ENCODE measurements around the gene PHETA2.

DNA sequence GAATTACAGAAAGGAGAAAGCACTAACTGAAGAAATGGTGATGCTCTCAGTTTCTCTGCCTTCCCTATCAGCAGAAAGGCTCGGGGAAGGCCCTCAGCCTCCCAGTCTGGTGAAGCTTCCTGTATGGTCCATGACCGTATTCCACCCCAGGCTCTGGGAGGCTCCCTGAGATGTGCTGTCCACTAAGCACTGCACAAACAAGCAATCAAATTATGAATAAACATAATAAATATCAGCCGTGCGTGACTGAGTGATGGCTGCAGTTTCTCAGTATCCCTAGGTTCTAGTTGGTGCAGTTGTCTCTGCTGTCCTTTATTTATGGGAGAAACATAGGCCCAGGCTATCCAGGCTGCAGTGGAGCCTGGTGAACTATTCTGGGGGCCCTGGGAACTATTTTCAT is 9.1 kb downstream of the PHETA2 start:
- TF ChIP-seq BHLHE40 (IDR thresholded peaks at IDR 0.05; ENCODE audit: low read depth, low read length) (no peak), CHD1 (IDR thresholded peaks at IDR 0.05; ENCODE audit: low read depth, low read length) (no peak), POLR2A (IDR thresholded peaks at IDR 0.05; ENCODE audit: low read depth, low read length) (no peak), CEBPB (IDR thresholded peaks at IDR 0.05; ENCODE audit: low read depth, low read length) (no peak), RCOR1 (IDR thresholded peaks at IDR 0.05; ENCODE audit: insufficient replicate concordance, low read length) (no peak), MAZ (IDR thresholded peaks at IDR 0.05; ENCODE audit: borderline replicate concordance, low read depth, low read length) (no peak), RFX5 (IDR thresholded peaks at IDR 0.05; ENCODE audit: low read depth, low read length) (no peak), SMC3 (IDR thresholded peaks at IDR 0.05; ENCODE audit: low read depth, low read length) (no peak), RAD21 (IDR thresholded peaks at IDR 0.05; ENCODE audit: low read length) (no peak), FOS (IDR thresholded peaks at IDR 0.05; ENCODE audit: low read depth, low read length) (no peak), MAFK (IDR thresholded peaks at IDR 0.05; ENCODE audit: low read depth, low read length) (no peak)
- TF ChIP-seq, protein P1, sequence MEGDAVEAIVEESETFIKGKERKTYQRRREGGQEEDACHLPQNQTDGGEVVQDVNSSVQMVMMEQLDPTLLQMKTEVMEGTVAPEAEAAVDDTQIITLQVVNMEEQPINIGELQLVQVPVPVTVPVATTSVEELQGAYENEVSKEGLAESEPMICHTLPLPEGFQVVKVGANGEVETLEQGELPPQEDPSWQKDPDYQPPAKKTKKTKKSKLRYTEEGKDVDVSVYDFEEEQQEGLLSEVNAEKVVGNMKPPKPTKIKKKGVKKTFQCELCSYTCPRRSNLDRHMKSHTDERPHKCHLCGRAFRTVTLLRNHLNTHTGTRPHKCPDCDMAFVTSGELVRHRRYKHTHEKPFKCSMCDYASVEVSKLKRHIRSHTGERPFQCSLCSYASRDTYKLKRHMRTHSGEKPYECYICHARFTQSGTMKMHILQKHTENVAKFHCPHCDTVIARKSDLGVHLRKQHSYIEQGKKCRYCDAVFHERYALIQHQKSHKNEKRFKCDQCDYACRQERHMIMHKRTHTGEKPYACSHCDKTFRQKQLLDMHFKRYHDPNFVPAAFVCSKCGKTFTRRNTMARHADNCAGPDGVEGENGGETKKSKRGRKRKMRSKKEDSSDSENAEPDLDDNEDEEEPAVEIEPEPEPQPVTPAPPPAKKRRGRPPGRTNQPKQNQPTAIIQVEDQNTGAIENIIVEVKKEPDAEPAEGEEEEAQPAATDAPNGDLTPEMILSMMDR (conservative IDR thresholded peaks at IDR 0.05; ENCODE audit: low read depth, low read length) = no peak
- TF ChIP-seq, protein P2, sequence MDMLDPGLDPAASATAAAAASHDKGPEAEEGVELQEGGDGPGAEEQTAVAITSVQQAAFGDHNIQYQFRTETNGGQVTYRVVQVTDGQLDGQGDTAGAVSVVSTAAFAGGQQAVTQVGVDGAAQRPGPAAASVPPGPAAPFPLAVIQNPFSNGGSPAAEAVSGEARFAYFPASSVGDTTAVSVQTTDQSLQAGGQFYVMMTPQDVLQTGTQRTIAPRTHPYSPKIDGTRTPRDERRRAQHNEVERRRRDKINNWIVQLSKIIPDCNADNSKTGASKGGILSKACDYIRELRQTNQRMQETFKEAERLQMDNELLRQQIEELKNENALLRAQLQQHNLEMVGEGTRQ (IDR thresholded peaks at IDR 0.05; ENCODE audit: low read depth, low read length) = no peak
- TF ChIP-seq, protein P3, sequence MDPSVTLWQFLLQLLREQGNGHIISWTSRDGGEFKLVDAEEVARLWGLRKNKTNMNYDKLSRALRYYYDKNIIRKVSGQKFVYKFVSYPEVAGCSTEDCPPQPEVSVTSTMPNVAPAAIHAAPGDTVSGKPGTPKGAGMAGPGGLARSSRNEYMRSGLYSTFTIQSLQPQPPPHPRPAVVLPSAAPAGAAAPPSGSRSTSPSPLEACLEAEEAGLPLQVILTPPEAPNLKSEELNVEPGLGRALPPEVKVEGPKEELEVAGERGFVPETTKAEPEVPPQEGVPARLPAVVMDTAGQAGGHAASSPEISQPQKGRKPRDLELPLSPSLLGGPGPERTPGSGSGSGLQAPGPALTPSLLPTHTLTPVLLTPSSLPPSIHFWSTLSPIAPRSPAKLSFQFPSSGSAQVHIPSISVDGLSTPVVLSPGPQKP (IDR thresholded peaks at IDR 0.05; ENCODE audit: borderline replicate concordance, low read depth, low read length) = no peak

Measured in IMR-90 (cell line).